T-cell (primary cell): ENCODE data around the gene ORAI2. TPM values are rescaled to one million over a fixed set of nuclear protein-coding genes. Genes with fewer than 3 reads are reported as not detected.

Experiments
- ATAC-seq, 4 experiments: fragments of 200-7000 bp in 3 of 4; fragments of 150-1000 bp in 1 of 4; cut with Tn5 transposase; replicated peaks in 1 of 4; 1 replicate in 3 of 4; 2 replicates in 1 of 4; pipeline ENCODE4 v1.10.0; 2021; ENCODE audit warnings: moderate library complexity in 3 of 4, mild to moderate bottlenecking in 2 of 4, moderate number of reproducible peaks in 1 of 4
- CTCF ChIA-PET, 2 donors: fragments of 300-600 bp; sonication (Branson Sonifier 250); formaldehyde crosslinking; loops; one replicate each; lab custom pipeline; 2022; ENCODE audit warnings: antibody characterized with exemption in 2 of 2; lab: Charles Lee
- POLR2A ChIA-PET, 2 donors: fragments of 300-600 bp; sonication (Branson Sonifier 250); formaldehyde crosslinking; loops; one replicate each; lab custom pipeline; 2022; ENCODE audit warnings: antibody characterized with exemption in 2 of 2; lab: Charles Lee
- DNase-seq, 35 experiments: peaks; one replicate each; pipeline versions ENCODE4 v3.0.0 to v3.0.0-alpha.2; 2013 to 2023
- H3K27ac ChIP-seq: one replicate; pipeline ENCODE4 v1.5.1; 2013; ENCODE audit warnings: low read length
- H3K27me3 ChIP-seq, 2 experiments: replicated peaks in 1 of 2; 1 replicate in 1 of 2; 2 replicates in 1 of 2; pipeline versions ENCODE4 v1.6.1 to v1.7.0; 2013; ENCODE audit warnings: low read length in 1 of 2, mixed read lengths in 1 of 2; ENCODE audit not compliant: control insufficient read depth in 2 of 2, insufficient read depth in 2 of 2; ENCODE audit errors: extremely low read depth in 1 of 2
- H3K36me3 ChIP-seq, 2 donors: 1 replicate in 1 of 2; 2 replicates in 1 of 2; pipeline versions ENCODE4 v1.6.1 to v1.7.0; 2013; ENCODE audit warnings: low read length in 1 of 2; ENCODE audit not compliant: control insufficient read depth in 2 of 2, insufficient read depth in 1 of 2; ENCODE audit errors: extremely low read depth in 1 of 2
- H3K4me1 ChIP-seq, 2 experiments: 1 replicate in 1 of 2; 2 replicates in 1 of 2; pipeline versions ENCODE4 v1.6.1 to v1.7.0; 2013; ENCODE audit warnings: low read length in 2 of 2, mixed read lengths in 1 of 2; ENCODE audit not compliant: insufficient read depth in 2 of 2, control insufficient read depth in 1 of 2; ENCODE audit errors: extremely low read depth in 1 of 2
- H3K4me3 ChIP-seq, 2 donors: 1 replicate in 1 of 2; 2 replicates in 1 of 2; pipeline versions ENCODE4 v1.5.1 to v1.7.0; 2013; ENCODE audit warnings: mild to moderate bottlenecking in 2 of 2, low read length in 1 of 2, moderate library complexity in 1 of 2; ENCODE audit not compliant: control insufficient read depth in 1 of 2; ENCODE audit errors: extremely low read depth in 1 of 2
- H3K9me3 ChIP-seq: 2 replicates; pipeline ENCODE4 v1.7.0; 2013
- H3K27ac Mint-ChIP-seq, 2 donors: one replicate each; pipeline ENCODE4 v1.8.0; 2020 to 2021; ENCODE audit warnings: mild to moderate bottlenecking in 2 of 2, mixed read lengths in 2 of 2
- H3K27me3 Mint-ChIP-seq, 2 donors: one replicate each; pipeline ENCODE4 v1.8.0; 2021 to 2022; ENCODE audit warnings: mixed read lengths in 2 of 2
- H3K36me3 Mint-ChIP-seq: one replicate; pipeline ENCODE4 v1.8.0; 2021; ENCODE audit warnings: mixed read lengths
- H3K4me1 Mint-ChIP-seq, 3 donors: one replicate each; pipeline ENCODE4 v1.8.0; 2020 to 2022; ENCODE audit warnings: mixed read lengths in 3 of 3, mild to moderate bottlenecking in 1 of 3
- H3K4me3 Mint-ChIP-seq, 3 donors: one replicate each; pipeline ENCODE4 v1.8.0; 2020 to 2022; ENCODE audit warnings: mild to moderate bottlenecking in 3 of 3, mixed read lengths in 3 of 3, moderate library complexity in 3 of 3
- H3K9me3 Mint-ChIP-seq, 3 donors: one replicate each; pipeline ENCODE4 v1.8.0; 2020 to 2022; ENCODE audit warnings: mixed read lengths in 3 of 3
- WGBS: methylation state at CpG from one replicate; pipeline ENCODE4 v1.1.5; 2013; ENCODE audit warnings: missing lambda C conversion rate; ENCODE audit not compliant: insufficient coverage; 5-methylcytosine and 5-hydroxymethylcytosine counted together
- total RNA-seq, 35 experiments: library from RNA in 6 of 35; stranded (reverse) in 6 of 35; fragments of 120-200 nt in 1 of 35; gene quantifications; one replicate each; pipeline versions ENCODE4 v1.2.1 to v1.2.4 and lab custom pipeline; 2013 to 2026

Gene ORAI2
- total RNA-seq, 5 donors from 2014 or later (not counting 1 experiment from before 2014, with no cell fraction given), result 23.0 to 47.5 (median 37.8) TPM

GRCh38 chr7:102416406-102416805 is 17.0 kb upstream of the ORAI2 start:
- Histone ChIP-seq H3K36me3 (peaks cover 0 to 22% of the 10 kb centered on the region in 2 donors), H3K4me1 (peaks cover 35 to 73% of the 10 kb centered on the region in 2 experiments), H3K9me3 (no peaks in the 10 kb centered on the region), H3K27me3 (no peaks in the 10 kb centered on the region), H3K27ac (peak overlapping the region; percentile 84), H3K4me3 (peak overlapping the region; percentile 25 to 34)
- ATAC-seq (no peak), DNase-seq (peak in 1 of 35 experiments; percentile 39)
- Mint-ChIP-seq H3K27ac (peak overlapping the region; percentile 99 to 100), H3K4me3 (peak overlapping the region; percentile 71 to 77 (median 74)), H3K9me3 (no peaks in the 10 kb centered on the region), H3K27me3 (no peaks in the 10 kb centered on the region), H3K4me1 (peaks cover 66 to 79% (median 70%) of the 10 kb centered on the region in 3 donors), H3K36me3 (peaks cover 28% of the 10 kb centered on the region)
- WGBS, result 96% methylated on average over 4 of the region's 6 CpGs
- ChIA-PET POLR2A (interaction anchor here (0.9 to 2.0 kb wide), 4 partner anchors 9 to 22 kb away, joined by 3 to 7 read pairs (median 4); no protein-coding TSS in a partner anchor), CTCF (interaction anchor here in 1 of 2 donors (1.0 to 2.2 kb wide), 3 partner anchors 9 to 36 kb away, joined by 4 to 19 read pairs (median 8); no protein-coding TSS in a partner anchor)

DNA sequence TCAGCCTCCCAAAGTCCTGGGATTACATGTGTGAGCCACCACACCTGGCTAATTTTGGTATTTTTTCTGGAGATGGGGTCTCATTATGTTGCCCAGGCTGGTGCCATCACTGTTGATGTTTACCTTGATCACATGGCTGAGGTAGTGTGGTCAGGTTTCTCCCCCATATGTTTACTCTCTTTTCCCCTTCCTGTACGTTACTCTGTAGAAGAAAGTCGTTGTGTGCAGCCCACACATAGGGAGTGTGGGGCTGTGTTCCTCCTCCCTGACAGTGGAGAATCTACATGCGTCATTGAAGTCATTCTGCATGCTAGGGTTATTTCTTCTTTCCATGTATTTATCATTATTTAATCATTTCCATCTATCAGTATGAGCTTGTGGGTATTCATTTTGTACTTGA is 16.3 kb upstream of the ORAI2 start:
- no peaks in the 10 kb centered on the region for H3K27me3 Mint-ChIP-seq
- Histone ChIP-seq H3K4me3 (no peak overlapping the region), H3K36me3 (peaks cover 0 to 20% of the 10 kb centered on the region in 2 donors), H3K27me3 (no peaks in the 10 kb centered on the region), H3K9me3 (no peaks in the 10 kb centered on the region), H3K4me1 (peaks cover 35 to 77% of the 10 kb centered on the region in 2 experiments), H3K27ac (peak overlapping the region; percentile 84)
- no CpG with 5 or more reads among the region's 3 CpGs for WGBS
- H3K36me3 Mint-ChIP-seq, result peaks cover 22% of the 10 kb centered on the region
- peak overlapping the region; percentile 1 to 74 (median 52) for H3K4me3 Mint-ChIP-seq
- peak overlapping the region; percentile 99 to 100 for H3K27ac Mint-ChIP-seq
- ChIA-PET CTCF (interaction anchor here (0.6 to 1.1 kb wide), 6 partner anchors 9 to 606 kb away, joined by 3 to 16 read pairs (median 4); no protein-coding TSS in a partner anchor), POLR2A (interaction anchor here (0.6 to 1.6 kb wide), 5 partner anchors 8 to 1739 kb away, joined by 3 to 8 read pairs (median 7); no protein-coding TSS in a partner anchor)
- peak in 3 of 4 experiments; percentile 40 to 78 (median 42) for ATAC-seq
- peak in 18 of 35 experiments; percentile 19 to 63 (median 38) for DNase-seq
- H3K9me3 Mint-ChIP-seq, result no peaks in the 10 kb centered on the region
- peaks cover 69 to 83% (median 73%) of the 10 kb centered on the region in 3 donors for H3K4me1 Mint-ChIP-seq

- DNase-seq (no peak), ATAC-seq (no peak)
- H3K9me3 Mint-ChIP-seq, result no peaks in the 10 kb centered on the region
- ChIA-PET CTCF (interaction anchor here in 1 of 2 donors (1.3 kb wide), 1 partner anchor 31 kb away, joined by 3 read pairs; no protein-coding TSS in a partner anchor), POLR2A (no interaction called here)
- peaks cover 65 to 79% (median 69%) of the 10 kb centered on the region in 3 donors for H3K4me1 Mint-ChIP-seq
- WGBS, result 100% methylated on average over 2 of the region's 5 CpGs
- Histone ChIP-seq H3K27me3 (no peaks in the 10 kb centered on the region), H3K27ac (peak overlapping the region; percentile 84), H3K9me3 (no peaks in the 10 kb centered on the region), H3K4me1 (peaks cover 35 to 68% of the 10 kb centered on the region in 2 experiments), H3K4me3 (no peak overlapping the region), H3K36me3 (peaks cover 0 to 16% of the 10 kb centered on the region in 2 donors)
- H3K27me3 Mint-ChIP-seq, result no peaks in the 10 kb centered on the region
- H3K27ac Mint-ChIP-seq, result peak overlapping the region; percentile 99 to 100
- H3K36me3 Mint-ChIP-seq, result peaks cover 22% of the 10 kb centered on the region
- peak overlapping the region in 1 of 3 donors; percentile 74 for H3K4me3 Mint-ChIP-seq
These were observed 14.8 kb upstream of the ORAI2 start for GRCh38 chr7:102418592-102418991.

DNA sequence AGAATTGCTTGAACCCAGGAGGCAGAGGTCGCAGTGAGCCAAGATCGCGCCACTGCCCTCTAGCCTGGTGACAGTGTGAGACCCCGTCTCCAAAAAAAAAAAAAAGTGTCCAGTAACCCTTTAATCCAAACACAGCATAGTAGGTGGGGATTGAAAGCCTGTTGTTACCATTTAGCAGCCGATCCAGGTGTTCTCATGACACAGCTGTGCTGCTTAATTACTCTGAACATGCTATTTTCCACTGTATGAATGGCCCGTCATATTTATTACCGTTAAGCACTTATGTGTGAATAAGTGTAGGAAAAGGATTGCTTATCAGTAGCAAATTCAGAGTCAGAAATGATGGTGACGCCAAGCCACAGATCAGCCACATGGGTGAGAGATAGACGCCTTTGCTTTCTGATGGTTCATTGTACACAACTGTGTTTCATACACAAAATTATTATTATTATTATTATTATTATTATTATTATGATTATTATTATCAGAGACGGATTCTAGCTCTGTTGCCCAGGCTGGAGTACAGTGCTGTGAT is 11.6 kb upstream of the ORAI2 start:
- Histone ChIP-seq H3K27ac (no peak overlapping the region), H3K4me3 (no peak overlapping the region), H3K4me1 (peaks cover 37 to 74% of the 10 kb centered on the region in 2 experiments), H3K27me3 (no peaks in the 10 kb centered on the region), H3K9me3 (no peaks in the 10 kb centered on the region), H3K36me3 (peaks cover 0 to 22% of the 10 kb centered on the region in 2 donors)
- DNase-seq, result no peak
- Mint-ChIP-seq H3K27me3 (no peaks in the 10 kb centered on the region), H3K27ac (peak overlapping the region; percentile 36 to 92), H3K4me1 (peaks cover 74 to 80% (median 75%) of the 10 kb centered on the region in 3 donors), H3K4me3 (no peak overlapping the region), H3K36me3 (peaks cover 33% of the 10 kb centered on the region), H3K9me3 (no peaks in the 10 kb centered on the region)
- POLR2A ChIA-PET, result no interaction called here
- CTCF ChIA-PET, result no interaction called here
- ATAC-seq, result no peak
- WGBS, result 80% methylated on average over 3 of the region's 10 CpGs

GRCh38 chr7:102424129-102424551 is 9.2 kb upstream of the ORAI2 start:
- WGBS, result 91% methylated on average over 5 of the region's 12 CpGs

GRCh38 chr7:102424787-102425218 is 8.6 kb upstream of the ORAI2 start:
- Histone ChIP-seq H3K9me3 (no peaks in the 10 kb centered on the region), H3K36me3 (peaks cover 0 to 11% of the 10 kb centered on the region in 2 donors), H3K27me3 (no peaks in the 10 kb centered on the region), H3K4me1 (peaks cover 54 to 79% of the 10 kb centered on the region in 2 experiments), H3K27ac (peak overlapping the region; percentile 99), H3K4me3 (no peak overlapping the region)
- ATAC-seq (no peak), DNase-seq (no peak)
- Mint-ChIP-seq H3K4me3 (peak overlapping the region; percentile 39 to 84 (median 82)), H3K27me3 (no peaks in the 10 kb centered on the region), H3K36me3 (peaks cover 21% of the 10 kb centered on the region), H3K4me1 (peaks cover 75 to 81% (median 75%) of the 10 kb centered on the region in 3 donors), H3K9me3 (no peaks in the 10 kb centered on the region), H3K27ac (peak overlapping the region; percentile 100)
- ChIA-PET POLR2A (interaction anchor here in 1 of 2 donors (1.8 kb wide), 1 partner anchor 7 kb away, joined by 7 read pairs; no protein-coding TSS in a partner anchor), CTCF (interaction anchor here in 1 of 2 donors (1.4 to 1.8 kb wide), 2 partner anchors 9 to 14 kb away, joined by 5 to 19 read pairs; no protein-coding TSS in a partner anchor)
- WGBS, result 86% methylated on average over 8 of the region's 13 CpGs

More at GRCh38 chr7:102424129-102424551, 9.2 kb upstream of the ORAI2 start:
- Histone ChIP-seq H3K4me1 (peaks cover 48 to 74% of the 10 kb centered on the region in 2 experiments), H3K27me3 (no peaks in the 10 kb centered on the region), H3K4me3 (no peak overlapping the region), H3K36me3 (peaks cover 0 to 13% of the 10 kb centered on the region in 2 donors), H3K27ac (no peak overlapping the region), H3K9me3 (no peaks in the 10 kb centered on the region)
- CTCF ChIA-PET, result no interaction called here
- H3K9me3 Mint-ChIP-seq, result no peaks in the 10 kb centered on the region
- H3K27ac Mint-ChIP-seq, result peak overlapping the region; percentile 100
- H3K4me1 Mint-ChIP-seq, result peaks cover 71 to 80% (median 75%) of the 10 kb centered on the region in 3 donors
- POLR2A ChIA-PET, result no interaction called here
- ATAC-seq, result no peak
- H3K27me3 Mint-ChIP-seq, result no peaks in the 10 kb centered on the region
- peak overlapping the region in 2 of 3 donors; percentile 82 to 84 for H3K4me3 Mint-ChIP-seq
- peaks cover 26% of the 10 kb centered on the region for H3K36me3 Mint-ChIP-seq
- no peak for DNase-seq
